Astrocyte (in vitro differentiated cells and primary cell): ENCODE measurements around the gene MTA3.

ENCODE experiments used
- CTCF ChIP-seq: IDR thresholded peaks from 2 replicates; pipeline ENCODE4 v1.5.1; 2011; ENCODE audit warnings: low read depth, mild to moderate bottlenecking, inconsistent platforms, low read length, moderate library complexity; ENCODE audit not compliant: insufficient read depth
- EZH2 ChIP-seq: IDR thresholded peaks from 2 replicates; pipeline ENCODE4 v1.6.1; 2012; ENCODE audit warnings: mild to moderate bottlenecking, low read length, inconsistent platforms; ENCODE audit not compliant: insufficient read depth

- TF ChIP-seq EZH2: no peak
- no peak for TF ChIP-seq CTCF
Measured at GRCh38 chr2:42761554-42761953, 193.1 kb downstream of the MTA3 start.
